SKM-1 treated with dmso at 0.1 percent for 144 hours (cell line): ENCODE measurements around the gene BHLHE23.

Source experiments
- DNase-seq: peaks from one replicate; lab custom pipeline; 2025; ENCODE audit not compliant: unreplicated experiment; lab: John Stamatoyannopoulos, UW

The BHLHE23 gene

GRCh38 chr20:63026582-63027165 lies 19.9 kb upstream of the BHLHE23 start:
- DNase-seq, result no peak

DNA sequence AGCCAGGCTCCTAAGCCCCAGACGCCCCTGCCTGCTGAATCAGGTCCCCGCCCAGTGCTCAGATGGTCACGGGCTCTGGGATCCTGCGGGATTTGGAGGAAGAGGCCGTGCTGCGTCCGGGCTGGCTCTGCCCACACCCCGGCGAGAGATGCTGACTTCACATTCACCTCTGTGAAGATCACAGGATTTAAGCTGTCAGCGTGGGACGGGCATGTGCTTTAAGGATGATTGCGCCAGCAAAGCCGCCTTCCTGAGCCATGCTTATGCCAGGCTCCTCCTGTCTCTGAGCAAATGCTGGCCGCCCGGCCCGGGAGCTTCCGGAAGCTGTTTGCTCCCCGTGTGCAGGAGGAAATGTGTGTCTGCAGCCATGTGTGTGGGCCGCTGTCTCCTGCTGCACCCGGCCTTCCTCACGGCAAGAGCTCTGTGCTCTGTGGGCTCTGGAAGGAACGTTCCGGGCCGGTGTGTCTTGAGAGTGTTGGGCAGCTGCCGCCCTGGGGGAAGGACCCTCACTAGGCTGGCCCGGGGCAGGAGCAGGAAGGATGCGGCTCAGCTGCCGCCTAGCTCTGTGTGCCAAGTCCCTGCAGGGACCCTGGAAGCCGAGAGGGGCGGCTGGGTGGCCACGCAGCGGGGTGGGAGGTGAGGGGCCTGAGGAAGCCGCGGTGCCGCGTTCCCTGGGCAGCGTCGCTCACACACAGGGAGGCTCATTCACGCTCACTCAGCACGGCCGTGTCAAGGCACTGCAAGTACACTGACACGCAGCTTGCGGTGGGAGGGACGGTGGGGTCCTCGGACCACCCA lies 19.0 kb upstream of the BHLHE23 start:
- no peak for DNase-seq

GRCh38 chr20:63024573-63025392 lies 18.0 kb upstream of the BHLHE23 start:
- no peak for DNase-seq

GRCh38 chr20:63023936-63024571 lies 17.3 kb upstream of the BHLHE23 start:
- DNase-seq, result no peak

DNA sequence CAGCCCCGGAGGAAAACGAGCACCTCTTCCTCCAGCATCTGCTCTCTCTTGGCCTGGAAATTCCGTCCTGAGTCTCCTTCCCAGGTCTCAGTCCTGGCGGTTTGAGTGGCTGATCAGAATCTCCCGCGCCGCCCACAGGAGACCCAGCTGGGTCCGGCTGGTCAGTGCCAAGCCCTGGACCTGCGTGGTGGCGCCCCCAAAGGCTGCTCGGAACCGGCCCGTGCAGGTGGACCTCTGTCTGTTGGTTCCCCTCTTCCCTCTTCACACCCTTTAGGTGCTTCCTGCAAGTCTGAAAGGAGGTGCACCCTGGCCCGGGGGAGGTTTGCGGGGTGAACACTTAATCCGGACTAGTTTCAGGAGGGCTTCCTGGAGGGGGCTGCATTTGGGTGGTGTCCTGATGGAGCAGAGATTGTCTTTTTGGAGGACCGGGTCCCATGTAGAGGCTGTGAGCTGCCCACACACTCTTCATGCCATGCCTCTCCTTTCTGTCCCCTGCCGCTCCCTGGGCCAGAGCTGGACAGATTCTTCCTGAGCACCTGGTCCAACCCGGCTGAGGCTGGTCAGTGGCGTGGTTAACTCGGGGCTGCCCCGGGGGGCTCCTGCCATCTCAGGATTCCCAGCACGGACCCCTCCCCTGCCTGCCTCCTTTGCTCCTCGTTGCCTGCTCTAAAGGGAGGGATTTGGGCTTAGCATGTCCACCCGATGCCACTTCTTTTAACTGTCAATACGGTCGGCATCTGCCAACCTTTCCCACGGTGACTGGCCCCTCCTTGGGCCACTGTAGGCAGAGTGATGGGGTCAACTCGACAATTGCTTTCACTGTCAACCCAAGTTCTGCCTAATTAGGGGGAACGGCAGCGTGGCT lies 16.5 kb upstream of the BHLHE23 start:
- DNase-seq, result no peak

GRCh38 chr20:63022501-63022900 lies 15.7 kb upstream of the BHLHE23 start:
- no peak for DNase-seq

- no peak for DNase-seq
Observed at GRCh38 chr20:63021356-63022321, 14.9 kb upstream of the BHLHE23 start.

DNA sequence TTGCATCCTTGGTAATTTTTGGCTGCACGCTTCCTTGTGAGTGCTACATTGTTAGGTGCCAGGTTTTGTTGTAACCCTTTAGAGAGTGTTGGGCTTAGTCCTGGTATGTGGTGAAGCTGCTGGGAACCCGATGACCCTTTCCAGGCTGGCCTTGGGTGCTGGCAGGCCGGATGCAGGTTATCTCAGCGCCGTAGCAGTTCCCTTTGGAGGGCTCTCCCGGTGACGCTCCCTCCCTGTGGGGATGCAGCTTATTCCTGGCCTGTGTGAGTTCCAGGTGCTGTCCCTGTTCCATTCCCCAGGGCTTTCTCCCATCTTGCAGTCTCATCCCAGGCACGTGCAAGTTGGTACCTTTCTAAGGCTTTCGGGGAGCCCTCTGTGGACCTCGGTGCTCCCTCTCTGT lies 13.9 kb upstream of the BHLHE23 start:
- no peak for DNase-seq

DNA sequence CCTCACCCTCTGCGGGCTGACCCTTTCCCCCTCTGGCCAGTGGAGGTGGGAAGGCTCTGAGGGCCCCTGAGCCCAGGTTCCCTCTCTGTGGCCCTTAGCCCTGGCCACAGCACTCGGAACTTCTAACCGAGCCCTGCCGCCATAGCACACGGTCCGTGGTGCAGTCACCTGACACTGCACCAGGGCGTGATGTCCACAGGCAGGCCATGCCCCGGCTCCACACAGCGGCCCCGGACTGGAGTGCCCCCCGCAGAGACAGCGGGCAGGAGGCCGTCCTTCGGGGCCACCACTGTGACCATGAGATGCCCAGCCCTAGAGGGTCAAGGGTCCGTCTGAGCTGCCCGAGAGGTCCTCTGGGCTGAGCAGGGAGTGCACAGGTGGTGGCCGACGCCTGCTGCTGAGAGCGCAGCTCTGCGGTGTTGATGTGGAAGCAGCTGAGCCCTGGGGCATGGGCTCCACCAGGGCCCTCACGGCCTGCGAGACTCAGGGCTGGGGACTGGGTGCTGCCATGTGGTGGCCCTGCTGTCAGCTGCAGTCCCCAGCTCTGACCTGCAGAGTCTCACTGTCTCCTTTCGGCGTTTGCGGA lies 11.2 kb upstream of the BHLHE23 start:
- no peak for DNase-seq

DNA sequence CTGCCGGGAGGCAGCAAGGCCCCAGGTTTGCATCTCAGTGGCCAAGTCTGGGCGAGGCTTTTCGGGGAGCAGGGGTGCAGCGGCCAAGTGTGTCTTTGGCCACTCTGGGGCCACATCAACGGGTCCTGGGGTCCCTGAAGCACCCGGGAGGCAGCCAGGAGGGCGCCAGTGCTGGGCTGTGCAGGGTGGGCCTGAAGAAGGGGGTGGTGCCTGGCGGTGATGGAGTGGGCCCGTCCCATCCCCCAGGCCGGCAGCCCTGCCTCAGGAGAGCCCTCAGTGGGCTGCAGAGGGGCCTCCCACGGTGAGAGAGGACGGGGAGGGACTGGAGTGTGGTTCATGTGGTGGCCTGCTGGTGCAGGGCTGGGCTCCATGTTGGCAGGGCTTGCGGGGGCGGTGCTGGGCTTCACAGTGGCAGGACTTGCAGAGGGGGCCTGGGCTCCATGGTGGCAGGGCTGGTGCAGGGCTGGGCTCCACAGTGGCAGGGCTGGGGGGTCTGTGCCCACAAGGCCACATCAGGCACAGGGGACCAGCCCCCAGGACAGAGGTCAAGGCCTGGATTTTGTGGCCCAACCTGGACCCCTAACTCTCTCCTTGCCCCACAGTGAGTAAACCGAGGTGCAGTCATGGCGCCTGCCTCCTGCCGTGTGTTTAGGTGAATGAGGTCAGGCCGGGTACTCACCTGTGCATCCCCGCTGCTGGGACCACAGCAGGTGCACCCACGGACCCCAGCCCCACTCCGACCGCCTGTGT lies 10.5 kb upstream of the BHLHE23 start:
- no peak for DNase-seq

DNA sequence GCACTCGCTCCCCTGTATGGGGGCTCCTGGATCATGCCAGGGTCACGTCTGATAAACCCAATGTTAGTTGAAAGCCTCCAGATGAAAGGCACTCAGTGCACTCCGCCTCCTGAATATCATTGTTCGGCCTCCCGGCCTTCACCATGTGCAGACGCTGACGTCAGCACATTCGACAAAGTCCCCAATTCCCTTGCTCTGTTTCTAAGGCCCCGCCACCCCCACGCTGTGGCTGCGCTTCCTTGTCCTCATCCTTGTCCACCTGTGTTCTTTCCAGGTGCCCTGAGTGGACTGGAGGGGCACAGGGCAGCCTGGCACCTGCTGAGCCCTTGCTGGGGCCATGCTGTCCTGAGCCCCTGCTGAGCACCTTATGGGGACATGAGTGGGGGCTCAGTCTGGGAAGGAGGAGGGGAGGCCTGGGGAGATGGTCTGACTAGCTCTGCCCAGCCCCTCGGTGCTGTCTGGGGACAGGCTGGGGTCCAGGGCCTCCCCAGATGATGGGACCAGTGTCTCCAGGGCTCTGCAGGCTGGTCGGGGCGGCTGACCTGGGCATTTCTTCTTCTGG lies 9.8 kb upstream of the BHLHE23 start:
- DNase-seq, result no peak

GRCh38 chr20:63015662-63016361 lies 9.0 kb upstream of the BHLHE23 start:
- no peak for DNase-seq

GRCh38 chr20:63015147-63015661 lies 8.4 kb upstream of the BHLHE23 start:
- no peak for DNase-seq

DNA sequence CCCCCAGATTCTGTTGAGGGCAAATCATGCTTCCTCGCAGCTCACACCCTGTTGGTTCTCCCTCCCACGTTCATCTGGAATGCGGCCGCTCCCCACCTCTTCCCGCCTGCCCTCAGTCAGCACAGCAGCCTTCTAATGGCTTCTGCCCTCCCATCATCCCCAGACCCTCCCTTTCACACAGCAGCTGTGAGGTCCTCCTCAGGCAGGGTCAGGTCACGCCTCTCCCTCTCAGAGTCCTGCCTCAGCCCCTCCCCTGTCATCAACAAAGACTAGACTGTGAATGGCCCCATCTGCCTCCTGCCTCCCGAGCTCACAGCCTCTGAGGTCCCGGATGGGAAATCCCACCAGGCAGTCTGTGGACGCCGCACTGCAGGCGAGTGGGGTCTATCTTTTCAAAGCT lies 7.9 kb upstream of the BHLHE23 start:
- no peak for DNase-seq

DNA sequence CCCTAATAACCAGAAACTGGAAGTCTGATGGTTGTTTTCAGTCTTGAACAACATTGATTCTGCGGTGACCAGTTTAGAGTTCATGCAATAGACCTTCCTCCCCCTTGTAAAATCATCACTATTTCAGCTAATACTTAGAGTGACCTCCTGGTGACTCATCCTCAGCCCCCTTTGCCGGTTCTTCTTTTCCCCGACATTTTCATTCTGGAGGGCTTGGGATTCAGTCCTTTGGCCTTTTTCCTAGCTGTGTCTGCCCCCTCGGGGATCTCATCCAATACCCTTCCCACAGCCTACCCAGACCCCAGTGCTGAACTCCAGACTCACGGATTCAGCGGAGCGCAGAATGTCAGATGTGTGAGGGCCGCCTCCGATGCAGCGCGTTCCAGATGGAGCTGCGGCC lies 7.5 kb upstream of the BHLHE23 start:
- DNase-seq, result no peak

DNA sequence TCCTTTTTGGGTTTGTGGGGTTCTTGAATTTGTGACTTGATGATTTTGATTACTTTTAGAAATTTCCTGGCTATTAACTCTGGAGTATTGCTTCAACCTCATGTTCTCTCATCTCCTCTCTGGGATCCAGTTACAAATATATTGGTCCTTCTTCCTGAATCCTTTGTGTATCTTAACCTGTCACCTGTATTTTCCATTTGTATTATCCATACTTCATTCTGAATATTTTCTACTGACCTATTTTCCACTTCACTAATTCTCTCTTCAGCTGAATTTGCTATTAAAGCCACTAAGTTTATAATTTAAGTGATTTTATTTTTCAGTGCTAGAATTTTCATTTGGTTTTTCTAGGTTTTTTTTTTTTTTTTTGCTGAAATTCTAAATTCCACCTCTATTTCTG lies 6.4 kb upstream of the BHLHE23 start:
- no peak for DNase-seq

DNA sequence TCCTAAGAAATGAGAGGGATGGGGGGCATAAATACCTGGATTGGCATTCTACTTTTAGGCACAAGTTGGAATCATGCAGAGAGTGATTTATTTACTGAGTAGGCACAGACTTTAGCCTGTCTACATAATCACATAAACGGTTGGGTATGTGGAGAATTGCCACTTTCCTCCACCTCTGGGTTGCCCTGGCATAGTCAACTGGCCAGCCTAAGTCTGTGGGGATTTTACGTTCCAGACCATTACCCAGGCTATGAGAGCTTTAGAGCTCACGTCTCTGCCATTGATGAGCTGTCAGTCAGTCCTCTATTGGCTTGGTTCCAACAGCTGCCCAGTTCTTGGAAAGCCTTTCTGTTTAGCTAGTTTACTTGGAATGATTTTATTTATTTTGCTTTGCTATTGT lies 5.0 kb upstream of the BHLHE23 start:
- no peak for DNase-seq
